GM10248 (cell line): ENCODE results near the gene TMEM167B.

Experiments used
- CTCF ChIA-PET: fragments of 300-600 bp; sonication (Branson Sonifier 250); formaldehyde crosslinking; extraction: SDS; loops from one replicate; lab custom pipeline; 2021; ENCODE audit warnings: antibody characterized with exemption; lab: Yijun Ruan, JAX
- POLR2A ChIA-PET: fragments of 350-650 bp; sonication (Branson Sonifier 250); formaldehyde crosslinking; extraction: SDS; loops from one replicate; lab custom pipeline; 2020; ENCODE audit warnings: antibody characterized with exemption; lab: Yijun Ruan, JAX
- DNase-seq: peaks from one replicate; pipeline ENCODE4 v3.0.0; 2012; ENCODE audit errors: extremely low spot score
- CTCF ChIP-seq: IDR thresholded peaks from 2 replicates; pipeline ENCODE4 v1.5.1; 2012; ENCODE audit warnings: mild to moderate bottlenecking, low read depth; ENCODE audit errors: extremely low read depth, missing control alignments, control extremely low read depth

The TMEM167B gene

DNA sequence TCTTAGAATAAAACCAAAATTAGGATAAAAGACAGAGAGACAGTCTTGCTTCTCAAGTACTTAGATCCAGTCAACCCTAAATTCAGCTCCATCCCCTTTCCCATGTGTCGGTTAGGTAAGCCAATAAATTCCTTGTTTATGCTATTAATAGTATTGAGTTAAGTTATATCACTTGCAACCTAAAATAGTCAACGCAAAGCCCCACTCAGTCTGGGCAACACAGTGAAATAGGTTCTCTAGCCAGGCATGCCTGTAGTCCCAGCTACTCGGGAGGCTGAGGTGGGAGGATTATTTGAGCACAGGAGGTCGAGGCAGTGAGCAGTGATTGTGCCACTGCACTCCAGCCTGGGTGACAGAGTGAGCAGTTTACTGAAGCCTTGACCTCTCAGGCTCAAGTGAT lies 29.4 kb upstream of the TMEM167B start:
- ChIA-PET POLR2A (interaction anchor here (0.9 kb wide), 1 partner anchor 39 kb away, joined by 3 read pairs; no protein-coding TSS in a partner anchor), CTCF (interaction anchor here (1.0 to 1.5 kb wide), 5 partner anchors 15 to 76 kb away, joined by 3 to 6 read pairs (median 4); partner anchors contain the start of gene WDR47)
- TF ChIP-seq CTCF: no peak
- no peak for DNase-seq

DNA sequence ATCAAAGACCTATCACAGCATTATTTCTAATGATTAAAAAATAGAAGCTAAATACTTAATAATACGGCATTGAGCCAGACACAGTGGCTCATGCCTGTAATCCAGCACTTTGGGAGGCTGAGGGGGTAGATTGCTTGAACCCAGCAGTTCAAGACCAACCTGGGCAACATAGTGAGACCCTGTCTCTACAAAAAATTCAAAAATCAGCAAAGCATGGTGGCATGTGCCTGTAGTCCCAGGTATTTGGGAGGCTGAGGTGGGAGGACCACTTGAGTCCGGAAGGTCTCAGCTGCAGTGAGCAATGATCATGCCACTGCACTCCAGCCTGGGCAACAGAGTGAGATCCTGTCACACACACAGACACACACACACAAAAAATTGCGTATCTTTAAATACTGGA lies 25.4 kb upstream of the TMEM167B start:
- CTCF ChIA-PET: no interaction called here

GRCh38 chr1:109067883-109068282 lies 22.7 kb upstream of the TMEM167B start:
- ChIA-PET CTCF (interaction anchor here (1.1 kb wide), 3 partner anchors 10 to 95 kb away, joined by 3 read pairs; no protein-coding TSS in a partner anchor), POLR2A (interaction anchor here (1.2 kb wide), 1 partner anchor 26 kb away, joined by 3 read pairs; the partner anchor contains the start of gene WDR47)
- no peak for DNase-seq
- TF ChIP-seq CTCF: no peak

More for the DNA sequence above, 25.4 kb upstream of the TMEM167B start:
- TF ChIP-seq CTCF: no peak
- no peak for DNase-seq
- POLR2A ChIA-PET: interaction anchor here (0.6 kb wide), 1 partner anchor 78 kb away, joined by 3 read pairs; no protein-coding TSS in a partner anchor

DNA sequence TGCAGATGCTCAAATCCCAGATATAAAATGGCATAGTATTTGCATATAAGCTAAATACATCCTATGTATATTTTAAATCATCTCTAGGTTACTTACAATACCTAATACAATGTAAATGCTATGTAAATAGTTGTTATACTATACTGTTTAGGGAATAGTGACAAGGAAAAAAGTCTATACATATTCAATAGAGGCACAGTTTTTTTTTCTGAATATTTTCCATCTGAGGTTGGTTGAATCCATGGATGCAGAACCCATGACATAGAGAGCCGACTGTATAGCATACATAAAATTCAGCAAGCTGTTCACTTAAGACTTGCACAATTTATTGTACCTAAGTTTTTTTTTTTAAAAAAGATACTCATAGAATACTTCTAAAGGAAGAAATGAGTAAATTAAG lies 21.3 kb upstream of the TMEM167B start:
- DNase-seq: no peak
- CTCF ChIA-PET: interaction anchor here (1.0 to 1.3 kb wide), 4 partner anchors 8 to 21 kb away, joined by 3 to 5 read pairs (median 3); partner anchors contain the start of gene TMEM167B
- TF ChIP-seq CTCF: no peak
- POLR2A ChIA-PET: no interaction called here

DNA sequence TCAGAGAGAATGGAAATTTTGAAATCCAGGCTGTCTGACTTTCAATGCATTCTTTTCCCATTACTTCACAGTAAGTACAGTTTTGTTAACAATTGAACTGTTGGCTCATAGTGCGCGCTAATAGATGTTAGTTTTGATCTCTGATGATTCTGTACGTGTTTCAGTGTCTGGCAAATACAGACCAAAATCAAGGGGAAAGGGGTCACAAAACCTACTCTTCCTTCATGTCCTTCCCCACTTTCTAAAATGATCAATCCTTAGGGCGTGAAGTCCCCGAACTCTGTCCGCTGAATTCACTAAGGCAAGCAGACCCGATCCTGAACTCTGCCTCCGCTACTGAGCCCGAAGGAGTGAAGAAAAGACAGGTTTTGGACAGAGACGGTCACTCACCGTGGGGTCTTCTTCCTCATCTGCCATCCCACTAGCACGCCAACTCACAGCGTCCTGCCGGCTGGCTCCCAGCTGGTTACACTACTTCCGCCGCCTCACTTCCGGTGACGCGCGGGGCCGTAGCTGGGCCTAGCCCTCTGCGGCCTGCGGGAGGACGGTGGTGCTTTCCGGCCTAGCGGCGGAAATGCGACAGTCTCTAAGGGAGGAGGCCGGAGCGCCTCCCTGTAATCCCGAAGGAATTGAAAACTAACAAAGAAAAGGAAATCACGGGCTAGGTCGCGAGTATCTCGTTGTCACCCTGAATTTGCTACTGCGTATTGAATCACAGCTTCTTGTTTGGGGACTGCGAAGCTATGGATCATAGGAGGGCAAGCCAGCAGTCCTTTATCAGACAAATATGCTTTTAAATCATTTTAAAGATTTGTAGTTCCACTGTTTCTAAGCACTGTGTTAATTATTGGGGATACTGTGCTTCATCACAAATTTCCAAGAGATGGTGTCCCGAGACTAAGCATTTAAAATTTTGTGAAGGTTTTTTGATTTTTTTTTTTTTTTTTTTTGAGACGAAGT lies 14.8 kb upstream of the TMEM167B start, which contains the start of gene TAF13:
Gene TAF13 (minus strand): TSS at position 473 of the 960 bp plus-strand sequence. CDS start 56 bp downstream, at position 417.
- ChIA-PET POLR2A (interaction anchor here (0.5 to 1.2 kb wide), 4 partner anchors 10 to 36 kb away, joined by 3 to 9 read pairs (median 6); partner anchors contain the start of gene WDR47), CTCF (interaction anchor here (0.9 to 2.6 kb wide), 5 partner anchors 9 to 24 kb away, joined by 3 to 16 read pairs (median 5); partner anchors contain the start of gene TMEM167B)
- peak; percentile 94 for DNase-seq

More for the DNA sequence above, 14.8 kb upstream of the TMEM167B start, which contains the start of gene TAF13:
- peak; percentile 8 for TF ChIP-seq CTCF
